CD4-positive, alpha-beta T cell treated with Interleukin-15 for 4 hours (primary cell): ENCODE results near the gene IP6K2.

ENCODE experiments used
- DNase-seq: peaks from one replicate; pipeline ENCODE4 v3.0.0-alpha.2; 2020; ENCODE audit warnings: low spot score

IP6K2 gene

GRCh38 chr3:48688737-48689075 lies 28.3 kb downstream of the IP6K2 start:
- no peak for DNase-seq

GRCh38 chr3:48688032-48688736 lies 28.8 kb downstream of the IP6K2 start:
- no peak for DNase-seq

- no peak for DNase-seq
Observed at GRCh38 chr3:48687220-48687678, 29.8 kb downstream of the IP6K2 start.

GRCh38 chr3:48686538-48687219 lies 30.3 kb downstream of the IP6K2 start:
- no peak for DNase-seq

GRCh38 chr3:48685603-48686511 lies 31.2 kb downstream of the IP6K2 start, which contains the start of gene NCKIPSD:
Gene NCKIPSD (minus strand): TSS chr3:48685915. CDS start chr3:48685807, 108 bp downstream.
- peak; percentile 90 for DNase-seq

- no peak for DNase-seq
Observed at GRCh38 chr3:48685293-48685602, 31.8 kb downstream of the IP6K2 start.

GRCh38 chr3:48684480-48685143 lies 32.4 kb downstream of the IP6K2 start:
- DNase-seq = no peak

GRCh38 chr3:48684054-48684349 lies 33.0 kb downstream of the IP6K2 start:
- no peak for DNase-seq

GRCh38 chr3:48682786-48683185 lies 34.2 kb downstream of the IP6K2 start:
- no peak for DNase-seq

GRCh38 chr3:48681974-48682610 lies 34.9 kb downstream of the IP6K2 start:
- DNase-seq = no peak

- no peak for DNase-seq
Observed at GRCh38 chr3:48681541-48681880, 35.5 kb downstream of the IP6K2 start.

GRCh38 chr3:48680811-48681540 lies 36.0 kb downstream of the IP6K2 start:
- no peak for DNase-seq

- DNase-seq = no peak
Observed at GRCh38 chr3:48679411-48680391, 37.3 kb downstream of the IP6K2 start.

GRCh38 chr3:48678566-48679380 lies 38.2 kb downstream of the IP6K2 start:
- no peak for DNase-seq

- no peak for DNase-seq
Observed at GRCh38 chr3:48678056-48678455, 39.0 kb downstream of the IP6K2 start.

GRCh38 chr3:48674505-48674904 lies 42.5 kb downstream of the IP6K2 start:
- no peak for DNase-seq

GRCh38 chr3:48672522-48672921 lies 44.5 kb downstream of the IP6K2 start:
- DNase-seq = no peak

- no peak for DNase-seq
Observed at GRCh38 chr3:48664929-48665328, 52.1 kb downstream of the IP6K2 start.

GRCh38 chr3:48664313-48664644 lies 52.7 kb downstream of the IP6K2 start:
- DNase-seq = no peak
